Measurements from ENCODE around the gene PPARA.
"Not testable (repeated sequence)": the region's sequence is repeated elsewhere in the genome, so short reads cannot be mapped to it uniquely, and the experiment has no call there.

Gene PPARA

GRCh38 chr22:46195487-46196165 lies 45.3 kb downstream of the PPARA start:
- Histone ChIP-seq H3K27me3 (ENCODE audit: insufficient read depth, low read length) (no peaks in the 10 kb centered on the region), H3K23ac (ENCODE audit: low read length) (no peak overlapping the region), H2BK12ac (ENCODE audit: low read length) (no peak overlapping the region), H2AK5ac (ENCODE audit: low read length) (no peak overlapping the region), H3K79me2 (ENCODE audit: control insufficient read depth, insufficient read depth, low read length, poor library complexity) (no peaks in the 10 kb centered on the region), H2AFZ (ENCODE audit: insufficient read depth, low read length, poor library complexity) (no peak overlapping the region), H3K36me3 (ENCODE audit: control insufficient read depth in 1 of 2, insufficient read depth in 2 of 2, low read length in 2 of 2) (no peaks in the 10 kb centered on the region), H2BK120ac (ENCODE audit: insufficient read depth, low read length, poor library complexity) (no peak overlapping the region), H3K9me3 (ENCODE audit: insufficient read depth, low read depth, low read length) (no peaks in the 10 kb centered on the region), H3K9ac (ENCODE audit: low read length) (no peak overlapping the region), H3K27ac (ENCODE audit: low read depth, low read length) (no peak overlapping the region), H3K14ac (ENCODE audit: low read length) (no peak overlapping the region), H3K4ac (ENCODE audit: low read depth, low read length) (no peak overlapping the region), H3K4me3 (ENCODE audit: low read depth, low read length) (no peak overlapping the region), H3K4me2 (ENCODE audit: low read length) (no peak overlapping the region), H3K4me1 (ENCODE audit: control insufficient read depth in 1 of 2, insufficient read depth in 2 of 2, low read length in 2 of 2) (no peaks in the 10 kb centered on the region), H3K79me1 (ENCODE audit: low read length) (no peaks in the 10 kb centered on the region), H4K91ac (ENCODE audit: low read depth, low read length) (no peak overlapping the region), H2BK5ac (ENCODE audit: low read depth, low read length, poor library complexity) (no peak overlapping the region), H4K8ac (ENCODE audit: low read depth, low read length) (no peak overlapping the region), H4K12ac (ENCODE audit: low read depth, low read length) (no peak overlapping the region), H3K18ac (ENCODE audit: low read length) (no peak overlapping the region)
- WGBS (ENCODE audit: extremely low coverage, insufficient coverage, insufficient read length): no CpG with 5 or more reads among the region's 18 CpGs
- no peak for DNase-seq

- H4K12ac ChIP-seq (ENCODE audit: low read depth, low read length): no peak overlapping the region
- no peaks in the 10 kb centered on the region for H3K36me3 ChIP-seq (ENCODE audit: control insufficient read depth in 1 of 2, insufficient read depth in 2 of 2, low read length in 2 of 2)
- no peak overlapping the region for H2BK120ac ChIP-seq (ENCODE audit: insufficient read depth, low read length, poor library complexity)
- no peaks in the 10 kb centered on the region for H3K79me1 ChIP-seq (ENCODE audit: low read length)
- no peaks in the 10 kb centered on the region for H3K9me3 ChIP-seq (ENCODE audit: insufficient read depth, low read depth, low read length)
- H3K18ac ChIP-seq (ENCODE audit: low read length): no peak overlapping the region
- no CpG with 5 or more reads among the region's 8 CpGs for WGBS (ENCODE audit: extremely low coverage, insufficient coverage, insufficient read length)
- H3K4me3 ChIP-seq (ENCODE audit: low read depth, low read length): no peak overlapping the region
- no peak overlapping the region for H4K91ac ChIP-seq (ENCODE audit: low read depth, low read length)
- no peaks in the 10 kb centered on the region for H3K79me2 ChIP-seq (ENCODE audit: control insufficient read depth, insufficient read depth, low read length, poor library complexity)
- no peak overlapping the region for H3K27ac ChIP-seq (ENCODE audit: low read depth, low read length)
- no peak overlapping the region for H3K4me2 ChIP-seq (ENCODE audit: low read length)
- no peak overlapping the region for H2BK5ac ChIP-seq (ENCODE audit: low read depth, low read length, poor library complexity)
- H2AFZ ChIP-seq (ENCODE audit: insufficient read depth, low read length, poor library complexity): no peak overlapping the region
- no peak for DNase-seq
- no peak overlapping the region for H3K4ac ChIP-seq (ENCODE audit: low read depth, low read length)
- no peak overlapping the region for H2BK12ac ChIP-seq (ENCODE audit: low read length)
- H2AK5ac ChIP-seq (ENCODE audit: low read length): no peak overlapping the region
- no peak overlapping the region for H3K14ac ChIP-seq (ENCODE audit: low read length)
- no peaks in the 10 kb centered on the region for H3K27me3 ChIP-seq (ENCODE audit: insufficient read depth, low read length)
- H3K23ac ChIP-seq (ENCODE audit: low read length): no peak overlapping the region
- no peak overlapping the region for H3K9ac ChIP-seq (ENCODE audit: low read length)
- H4K8ac ChIP-seq (ENCODE audit: low read depth, low read length): no peak overlapping the region
- no peaks in the 10 kb centered on the region for H3K4me1 ChIP-seq (ENCODE audit: control insufficient read depth in 1 of 2, insufficient read depth in 2 of 2, low read length in 2 of 2)
These were observed 46.0 kb downstream of the PPARA start for GRCh38 chr22:46196278-46196677.

GRCh38 chr22:46198274-46198673 lies 47.9 kb downstream of the PPARA start:
- H2BK120ac ChIP-seq (ENCODE audit: insufficient read depth, low read length, poor library complexity): no peak overlapping the region
- no peaks in the 10 kb centered on the region for H3K9me3 ChIP-seq (ENCODE audit: insufficient read depth, low read depth, low read length)
- no CpG with 5 or more reads among the region's 18 CpGs for WGBS (ENCODE audit: extremely low coverage, insufficient coverage, insufficient read length)
- H3K23ac ChIP-seq (ENCODE audit: low read length): no peak overlapping the region
- no peak overlapping the region for H4K8ac ChIP-seq (ENCODE audit: low read depth, low read length)
- no peak overlapping the region for H2AK5ac ChIP-seq (ENCODE audit: low read length)
- no peaks in the 10 kb centered on the region for H3K36me3 ChIP-seq (ENCODE audit: control insufficient read depth in 1 of 2, insufficient read depth in 2 of 2, low read length in 2 of 2)
- no peak overlapping the region for H4K91ac ChIP-seq (ENCODE audit: low read depth, low read length)
- no peaks in the 10 kb centered on the region for H3K27me3 ChIP-seq (ENCODE audit: insufficient read depth, low read length)
- no peak overlapping the region for H2BK12ac ChIP-seq (ENCODE audit: low read length)
- H2BK5ac ChIP-seq (ENCODE audit: low read depth, low read length, poor library complexity): no peak overlapping the region
- no peak overlapping the region for H3K4ac ChIP-seq (ENCODE audit: low read depth, low read length)
- H3K14ac ChIP-seq (ENCODE audit: low read length): no peak overlapping the region
- no peak overlapping the region for H2AFZ ChIP-seq (ENCODE audit: insufficient read depth, low read length, poor library complexity)
- H3K9ac ChIP-seq (ENCODE audit: low read length): no peak overlapping the region
- H3K27ac ChIP-seq (ENCODE audit: low read depth, low read length): no peak overlapping the region
- no peak overlapping the region for H3K4me3 ChIP-seq (ENCODE audit: low read depth, low read length)
- H3K18ac ChIP-seq (ENCODE audit: low read length): no peak overlapping the region
- H4K12ac ChIP-seq (ENCODE audit: low read depth, low read length): no peak overlapping the region
- no peaks in the 10 kb centered on the region for H3K4me1 ChIP-seq (ENCODE audit: control insufficient read depth in 1 of 2, insufficient read depth in 2 of 2, low read length in 2 of 2)
- DNase-seq: no peak
- no peaks in the 10 kb centered on the region for H3K79me2 ChIP-seq (ENCODE audit: control insufficient read depth, insufficient read depth, low read length, poor library complexity)
- H3K79me1 ChIP-seq (ENCODE audit: low read length): no peaks in the 10 kb centered on the region
- H3K4me2 ChIP-seq (ENCODE audit: low read length): no peak overlapping the region

GRCh38 chr22:46198806-46199205 lies 48.5 kb downstream of the PPARA start:
- H3K4me3 ChIP-seq (ENCODE audit: low read depth, low read length); DNase-seq; H3K18ac ChIP-seq (ENCODE audit: low read length); H2AK5ac ChIP-seq (ENCODE audit: low read length); H3K14ac ChIP-seq (ENCODE audit: low read length); H2AFZ ChIP-seq (ENCODE audit: insufficient read depth, low read length, poor library complexity); H3K4ac ChIP-seq (ENCODE audit: low read depth, low read length); H3K9me3 ChIP-seq (ENCODE audit: insufficient read depth, low read depth, low read length); H4K8ac ChIP-seq (ENCODE audit: low read depth, low read length); H2BK5ac ChIP-seq (ENCODE audit: low read depth, low read length, poor library complexity); H3K36me3 ChIP-seq (ENCODE audit: control insufficient read depth in 1 of 2, insufficient read depth in 2 of 2, low read length in 2 of 2); H3K27me3 ChIP-seq (ENCODE audit: insufficient read depth, low read length); H3K4me1 ChIP-seq (ENCODE audit: control insufficient read depth in 1 of 2, insufficient read depth in 2 of 2, low read length in 2 of 2); H3K27ac ChIP-seq (ENCODE audit: low read depth, low read length); H4K91ac ChIP-seq (ENCODE audit: low read depth, low read length); H3K79me2 ChIP-seq (ENCODE audit: control insufficient read depth, insufficient read depth, low read length, poor library complexity); H3K9ac ChIP-seq (ENCODE audit: low read length); H3K4me2 ChIP-seq (ENCODE audit: low read length); H2BK12ac ChIP-seq (ENCODE audit: low read length); H3K23ac ChIP-seq (ENCODE audit: low read length); H4K12ac ChIP-seq (ENCODE audit: low read depth, low read length); H2BK120ac ChIP-seq (ENCODE audit: insufficient read depth, low read length, poor library complexity); H3K79me1 ChIP-seq (ENCODE audit: low read length): not testable (repeated sequence)
- WGBS (ENCODE audit: extremely low coverage, insufficient coverage, insufficient read length): no CpG with 5 or more reads among the region's 18 CpGs

Data from trophoblast cell (in vitro differentiated cells and primary cell).